SW 1271 (cell line): ENCODE measurements around the gene RBM18.

Source experiments
- DNase-seq, 2 experiments: peaks; one replicate each; lab custom pipeline; 2025; lab: John Stamatoyannopoulos, UW

RBM18 gene

GRCh38 chr9:122221183-122221811, 43.3 kb downstream of the RBM18 start:
- no peak for DNase-seq

- DNase-seq = no peak
Measured at GRCh38 chr9:122220673-122221182, 43.9 kb downstream of the RBM18 start.

- no peak for DNase-seq
Measured at GRCh38 chr9:122219856-122220672, 44.6 kb downstream of the RBM18 start.

DNA sequence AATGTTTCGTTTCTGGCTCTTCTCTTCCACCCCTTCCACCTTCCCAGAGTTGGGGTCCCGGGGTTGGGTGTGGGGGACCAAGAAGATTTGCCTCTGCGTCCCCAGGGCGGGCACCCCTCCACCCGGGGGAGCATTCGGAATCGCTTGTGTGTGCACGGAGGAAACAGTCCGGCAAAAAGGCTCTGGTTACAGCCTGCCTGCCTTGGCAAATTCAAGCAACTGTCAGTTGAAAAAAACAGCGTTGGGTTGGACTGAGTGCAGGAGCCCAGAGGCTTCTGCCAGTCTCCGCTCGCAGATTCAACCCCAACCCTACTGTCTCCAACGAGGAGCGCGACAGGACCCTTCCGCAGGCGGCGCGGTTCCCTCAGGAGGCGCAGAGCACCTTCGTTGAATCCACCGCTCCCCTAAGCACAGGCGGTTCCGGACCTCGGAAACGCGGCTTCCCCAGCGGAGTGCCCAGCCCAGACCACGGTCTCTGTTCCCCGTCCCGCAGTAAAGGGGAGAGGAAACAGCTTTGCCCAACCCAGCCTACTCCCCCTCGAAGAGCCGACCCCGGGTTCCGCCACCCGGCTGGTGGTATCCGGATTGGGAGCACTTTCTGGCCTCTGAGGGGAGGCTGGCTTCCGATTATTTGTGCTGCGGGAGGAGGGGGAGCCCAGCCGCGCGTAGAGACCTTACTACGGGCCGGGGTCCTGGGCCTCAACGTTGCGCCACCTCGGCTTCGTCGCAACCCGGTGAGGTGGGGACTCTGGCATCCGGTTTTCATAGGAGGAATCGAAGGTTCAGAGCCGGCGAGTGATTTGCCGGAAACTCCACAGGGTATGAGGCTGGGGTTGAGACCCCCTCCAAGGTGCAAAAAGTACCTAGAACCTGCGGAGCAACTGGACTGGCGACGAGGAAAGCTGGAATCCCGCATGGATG, 45.4 kb downstream of the RBM18 start:
- no peak for DNase-seq

DNA sequence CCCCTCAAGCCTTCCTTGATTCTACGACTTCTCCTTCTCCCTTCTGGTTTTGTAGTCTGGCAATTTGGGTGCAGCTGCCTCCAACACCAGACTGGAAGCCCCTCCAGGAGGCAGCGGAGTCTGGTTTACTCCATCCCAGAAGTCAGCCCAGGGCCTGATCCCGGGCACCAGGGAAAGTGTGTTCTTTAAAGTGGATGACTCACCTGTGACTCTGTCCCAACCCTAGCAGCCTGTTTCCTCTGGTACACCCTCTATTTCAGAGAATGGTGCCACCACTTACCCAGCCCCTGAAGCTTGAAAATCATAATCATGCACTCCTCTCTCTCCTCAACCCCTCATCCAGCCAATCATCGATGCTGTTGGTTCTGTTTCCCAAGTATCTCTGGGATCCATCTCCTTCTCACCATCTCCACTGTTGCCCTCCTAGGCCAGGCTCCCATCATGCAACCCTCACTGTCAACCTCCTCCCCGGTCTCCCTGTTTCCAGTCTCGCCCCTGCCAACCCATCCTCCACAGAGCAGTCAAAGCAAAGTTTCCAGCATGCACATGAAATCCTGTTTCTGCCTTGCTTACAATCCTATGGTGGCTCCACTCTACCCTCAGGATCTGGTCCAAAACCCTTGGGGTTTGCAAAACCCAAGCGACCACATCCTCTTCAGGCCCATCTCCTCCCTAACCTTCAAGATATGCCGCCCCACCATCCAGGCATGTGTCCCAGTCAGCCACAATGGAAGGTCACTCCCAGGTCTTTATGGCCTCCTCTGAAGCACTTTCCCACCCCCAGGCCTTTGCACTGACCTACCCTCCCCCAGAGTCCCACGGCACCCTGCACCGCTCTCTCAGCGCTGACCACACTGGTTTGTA, 46.3 kb downstream of the RBM18 start:
- no peak for DNase-seq

GRCh38 chr9:122217640-122218039, 47.0 kb downstream of the RBM18 start:
- DNase-seq = no peak

DNA sequence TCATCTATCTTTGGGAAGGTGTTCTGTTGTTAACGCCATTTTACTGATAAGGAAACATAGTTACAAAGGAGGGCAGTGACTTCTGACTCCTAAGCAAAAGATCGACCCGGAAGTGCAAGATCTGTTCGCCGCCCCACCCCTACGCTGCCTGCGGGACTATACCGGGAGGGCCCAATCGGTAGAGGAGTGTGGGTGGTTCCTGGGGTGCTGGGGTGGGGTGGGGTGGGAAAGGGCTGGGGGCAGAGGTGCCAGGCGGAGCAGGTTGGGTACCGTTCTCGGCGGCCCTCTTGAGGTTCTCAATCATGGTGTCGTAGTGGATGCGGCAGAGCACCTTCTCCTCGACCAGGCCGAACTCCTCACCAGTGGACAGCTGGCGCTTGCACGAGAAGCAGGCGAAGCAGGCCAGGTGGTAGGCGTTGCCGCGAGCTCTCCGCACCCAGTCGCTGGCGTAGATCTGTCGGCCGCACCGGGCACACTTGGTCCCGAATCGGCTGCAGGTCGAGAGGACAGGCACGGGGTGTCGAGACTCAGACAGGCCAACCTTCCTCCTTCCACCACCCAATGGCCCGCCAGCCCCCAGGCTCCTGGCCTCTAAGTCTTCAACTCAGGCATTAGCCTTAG, 47.7 kb downstream of the RBM18 start:
- DNase-seq = no peak

DNA sequence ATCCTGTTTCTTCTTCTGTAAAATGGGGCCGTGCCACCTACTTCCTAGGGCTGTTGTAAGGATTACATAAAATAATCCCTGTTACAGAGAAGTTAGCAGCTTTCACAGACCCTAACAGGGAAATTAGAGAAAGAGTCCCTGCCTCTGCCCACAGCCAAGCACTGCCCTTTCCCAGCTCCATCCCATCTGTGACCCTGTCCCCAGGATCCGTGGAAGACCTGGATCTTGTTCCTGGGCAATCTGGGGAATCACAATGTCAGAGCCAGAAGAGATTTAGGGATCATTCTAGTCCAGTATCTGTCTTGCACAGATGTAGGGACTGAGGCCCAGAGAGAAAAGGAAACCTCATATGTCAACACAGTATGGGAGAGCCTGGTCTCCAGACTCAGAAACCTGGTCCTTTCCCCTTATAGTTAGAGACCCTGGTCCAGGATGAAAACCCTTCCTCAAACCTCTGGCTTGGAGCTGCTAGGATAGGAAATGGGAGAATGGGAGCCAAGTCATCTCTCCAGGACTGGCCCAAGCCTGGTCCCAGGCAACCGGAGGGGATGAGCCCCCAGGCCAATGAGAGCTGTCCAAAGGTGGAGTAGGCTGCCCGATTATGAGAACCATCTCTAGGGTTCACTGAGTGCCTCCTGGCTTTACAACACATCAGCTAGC, 48.4 kb downstream of the RBM18 start:
- DNase-seq = no peak

DNA sequence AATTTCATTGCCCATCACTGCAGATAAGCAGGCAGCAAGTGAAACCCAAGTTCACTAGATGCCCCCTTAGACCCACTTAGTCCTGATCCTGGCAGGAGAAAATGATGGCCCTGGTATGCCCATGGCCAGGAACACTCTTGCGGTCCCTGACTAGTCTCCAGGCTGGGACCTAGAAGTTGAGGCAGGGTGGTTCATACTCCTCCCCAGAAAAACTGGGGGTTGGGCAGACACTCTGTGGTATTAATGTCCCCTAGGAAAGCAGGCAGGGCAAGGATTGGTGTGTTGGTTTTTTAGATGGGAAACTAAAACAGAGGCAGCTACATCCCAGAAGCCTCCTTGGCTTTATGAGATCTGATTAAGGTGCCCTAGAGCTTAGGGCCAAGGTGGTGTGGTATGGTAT, 49.0 kb downstream of the RBM18 start:
- DNase-seq = no peak

DNA sequence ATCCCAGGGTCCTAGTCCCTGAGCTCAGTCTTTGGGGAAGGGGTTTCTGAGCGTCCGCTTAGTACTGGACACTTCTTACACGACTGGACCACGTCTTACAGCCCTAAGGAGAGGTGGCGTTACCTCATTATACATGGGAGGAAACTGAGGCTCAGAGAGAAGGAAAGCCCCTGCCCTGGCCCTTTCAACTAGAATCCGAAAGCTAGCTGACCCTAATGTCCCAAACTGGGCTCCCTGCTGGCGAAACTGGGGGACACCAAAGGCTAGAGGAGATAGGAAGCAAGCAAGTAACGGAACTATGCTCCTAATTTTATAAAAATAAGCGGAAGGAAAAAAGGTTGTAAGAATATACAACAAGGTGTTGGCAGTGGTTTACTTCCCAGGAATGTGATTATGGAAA, 50.1 kb downstream of the RBM18 start:
- no peak for DNase-seq

- DNase-seq = peak; percentile 12 to 62
Measured at GRCh38 chr9:122213589-122214413, 50.8 kb downstream of the RBM18 start.

DNA sequence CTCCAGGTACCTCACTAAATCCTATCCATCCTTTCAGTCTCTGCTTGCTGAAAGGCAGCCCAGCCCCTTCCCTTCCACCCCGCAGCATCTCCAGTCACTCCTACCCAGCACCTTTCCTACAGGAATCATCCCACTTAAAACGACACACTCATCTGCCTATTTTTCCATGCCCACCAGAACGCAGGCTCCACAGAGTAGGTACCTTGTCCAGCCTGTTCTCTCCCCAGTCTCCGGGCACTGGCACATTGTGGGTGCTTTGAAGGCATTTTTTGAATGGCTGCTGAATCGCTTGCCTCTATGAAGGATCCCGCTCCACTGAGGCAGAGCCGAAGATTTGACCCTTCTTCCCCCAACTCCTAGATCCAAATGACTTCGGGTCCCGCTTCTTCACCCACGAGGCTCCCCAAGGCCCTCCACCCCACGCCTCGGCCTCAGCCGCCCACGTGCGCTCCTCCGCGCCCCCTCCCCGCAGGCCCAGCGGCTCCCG, 51.5 kb downstream of the RBM18 start:
- no peak for DNase-seq

- DNase-seq = no peak
Measured at GRCh38 chr9:122212473-122213004, 52.1 kb downstream of the RBM18 start.

DNA sequence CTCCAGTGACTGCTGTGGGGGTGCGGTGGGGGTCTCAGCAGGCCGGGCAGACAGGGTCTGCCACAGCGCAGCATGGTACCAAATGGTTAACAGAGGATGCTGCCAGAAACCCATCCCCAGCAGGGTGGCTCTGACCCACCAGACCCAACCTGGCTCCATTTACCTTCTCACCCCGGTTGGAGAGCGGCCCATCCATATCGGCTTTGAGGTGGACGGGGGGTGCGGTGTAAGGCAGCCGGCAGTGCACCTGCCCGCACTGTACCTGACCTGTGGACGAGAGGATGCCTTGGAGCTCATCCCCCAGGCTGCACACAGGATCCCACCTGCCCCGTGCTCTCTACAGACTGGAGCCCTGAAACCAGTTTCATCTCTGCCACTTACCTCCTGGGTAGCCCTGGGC, 55.2 kb downstream of the RBM18 start:
- DNase-seq = no peak

DNA sequence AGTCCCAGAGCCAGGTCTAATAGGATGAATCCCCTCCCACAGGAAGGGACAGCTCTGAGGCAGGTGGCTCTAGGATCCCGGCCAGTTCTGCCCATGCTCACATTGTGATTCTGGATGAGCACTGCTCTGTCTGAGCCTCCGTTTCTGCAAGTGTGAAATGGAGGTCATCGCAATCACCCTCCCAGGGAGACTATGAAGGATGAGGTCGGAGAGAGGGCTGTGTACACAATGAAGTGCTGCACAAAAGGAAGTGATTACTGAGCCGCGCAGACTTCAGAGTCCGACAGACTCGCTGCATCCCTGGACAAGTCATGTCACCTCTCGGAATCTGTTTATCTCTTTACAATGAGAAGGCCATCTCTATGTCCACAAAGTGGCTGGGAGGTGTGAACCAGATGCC, 57.5 kb downstream of the RBM18 start:
- no peak for DNase-seq

DNA sequence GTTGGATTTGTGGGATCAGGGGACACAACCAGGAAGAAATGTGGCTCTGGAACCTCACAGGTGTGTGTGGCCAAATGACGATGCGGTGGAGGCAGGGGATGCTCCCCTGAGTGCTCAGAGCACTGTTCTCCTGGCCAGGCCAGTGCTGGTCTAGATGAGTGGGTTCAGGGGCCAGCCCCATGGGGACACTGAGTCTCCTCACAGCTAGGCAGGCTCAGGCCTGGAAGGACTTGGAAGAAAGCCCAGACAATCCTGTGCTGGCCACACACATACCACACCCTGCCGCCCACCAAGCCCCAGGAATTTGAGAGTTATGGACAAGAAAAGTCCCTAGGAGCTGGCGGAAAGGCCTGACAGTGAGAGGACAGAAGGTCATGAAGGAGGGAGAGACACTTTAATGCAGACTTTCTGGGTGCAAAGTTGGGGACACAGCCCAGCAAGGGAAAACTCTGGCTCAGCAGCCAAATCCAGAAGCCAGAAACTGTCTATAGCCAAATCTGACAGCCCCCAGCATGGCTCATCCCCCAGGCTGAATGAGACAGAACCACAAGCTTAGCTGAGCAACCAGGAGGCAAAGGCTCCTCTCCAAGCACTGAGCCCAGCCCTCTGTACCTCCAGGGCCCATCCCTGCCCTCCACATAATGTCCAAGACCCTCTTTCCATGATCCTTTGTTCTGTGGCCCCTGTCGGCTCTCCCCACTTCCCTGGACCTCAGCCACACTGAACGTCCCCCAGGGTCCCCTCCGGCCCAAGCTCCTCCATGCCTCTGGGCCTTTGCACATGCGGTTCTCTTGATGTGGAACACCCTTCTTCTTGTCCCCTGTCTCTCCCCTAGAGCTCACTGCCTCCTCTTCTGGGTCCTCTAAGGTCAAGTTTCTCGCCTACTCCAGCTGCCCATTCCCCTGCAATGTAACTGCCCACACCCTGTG, 58.3 kb downstream of the RBM18 start:
- no peak for DNase-seq

GRCh38 chr9:122205176-122205575, 59.5 kb downstream of the RBM18 start:
- DNase-seq = no peak

GRCh38 chr9:122204491-122204890, 60.1 kb downstream of the RBM18 start:
- no peak for DNase-seq
